Kidney glomerular epithelial cell (primary cell): Measurements from ENCODE around the gene PLEKHG3.
A peak's percentile ranks its signal among the peaks of the same experiment; 100 is the strongest.

ENCODE experiments used
- DNase-seq: peaks from one replicate; lab custom pipeline; 2025; lab: John Stamatoyannopoulos, UW

PLEKHG3 gene

DNA sequence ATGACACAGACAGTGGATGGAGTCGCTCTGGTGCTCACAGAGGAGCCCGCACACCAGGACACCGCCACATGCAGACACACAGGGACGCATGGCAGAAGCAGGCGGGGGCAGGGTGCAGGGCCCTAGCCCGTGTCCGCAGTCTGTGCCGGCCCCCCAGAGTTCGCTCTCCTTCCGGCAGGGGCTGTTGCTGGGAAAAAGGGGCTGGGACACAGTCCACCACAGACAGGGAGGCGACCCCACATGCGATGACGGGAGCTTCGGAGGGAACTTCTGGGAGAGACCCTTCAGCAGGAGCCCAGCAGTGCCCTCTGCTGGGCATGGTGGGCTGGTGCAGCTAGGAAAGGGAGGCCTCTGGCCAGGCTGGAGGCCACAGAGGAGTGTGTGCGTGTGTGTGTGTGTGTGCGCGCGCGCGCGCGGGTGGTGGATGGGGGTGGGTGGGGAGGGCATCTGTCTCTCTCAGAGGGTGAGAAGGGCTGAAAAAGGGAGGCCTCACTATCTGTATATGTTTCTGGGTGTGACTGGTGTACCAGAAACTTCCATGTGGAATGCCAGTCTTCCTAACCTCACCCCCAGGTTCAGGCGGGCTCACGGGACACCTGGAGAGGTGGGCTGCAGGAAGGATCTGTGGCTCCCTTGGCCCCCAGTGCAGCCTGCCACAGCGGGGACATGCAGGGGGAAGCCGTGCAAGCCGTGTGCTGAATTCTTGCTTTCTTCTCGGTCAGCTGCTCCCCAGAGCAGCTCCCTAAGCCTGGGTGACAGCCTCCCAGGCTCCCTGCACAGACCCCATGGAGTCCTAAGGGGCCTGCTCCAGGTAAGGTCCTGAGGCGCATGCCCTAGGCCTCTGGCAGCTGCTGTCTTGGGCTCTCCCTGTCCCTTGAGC is 60.7 kb downstream of the PLEKHG3 start:
- peak; percentile 67 for DNase-seq

DNA sequence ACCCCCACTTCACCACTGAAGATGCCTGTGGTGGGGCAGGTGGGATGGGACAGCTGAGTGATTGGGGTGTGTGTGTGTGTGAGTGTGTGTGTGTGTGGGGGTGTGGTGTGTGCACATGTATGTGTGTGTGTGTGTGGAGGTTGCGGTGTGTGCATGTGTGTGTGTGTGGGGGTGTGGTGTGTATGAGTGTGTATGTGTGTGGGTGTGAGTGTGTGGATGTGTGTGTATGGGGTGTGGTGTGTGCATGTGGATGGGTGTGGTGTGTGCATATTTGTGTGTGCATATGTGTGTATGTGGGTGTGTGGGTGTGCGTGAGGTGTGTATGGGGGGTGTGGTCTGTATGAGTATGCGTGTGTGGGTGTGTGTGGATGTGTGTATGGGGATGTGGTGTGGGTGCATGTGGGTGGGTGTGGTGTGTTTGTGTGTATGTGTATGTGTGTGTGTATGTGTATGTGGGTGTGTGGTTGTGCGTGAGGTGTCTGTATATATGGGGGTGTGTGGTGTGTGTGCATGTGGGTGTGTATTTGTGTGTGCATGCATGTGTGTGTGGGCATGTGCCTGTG is 61.6 kb downstream of the PLEKHG3 start:
- no peak for DNase-seq

DNA sequence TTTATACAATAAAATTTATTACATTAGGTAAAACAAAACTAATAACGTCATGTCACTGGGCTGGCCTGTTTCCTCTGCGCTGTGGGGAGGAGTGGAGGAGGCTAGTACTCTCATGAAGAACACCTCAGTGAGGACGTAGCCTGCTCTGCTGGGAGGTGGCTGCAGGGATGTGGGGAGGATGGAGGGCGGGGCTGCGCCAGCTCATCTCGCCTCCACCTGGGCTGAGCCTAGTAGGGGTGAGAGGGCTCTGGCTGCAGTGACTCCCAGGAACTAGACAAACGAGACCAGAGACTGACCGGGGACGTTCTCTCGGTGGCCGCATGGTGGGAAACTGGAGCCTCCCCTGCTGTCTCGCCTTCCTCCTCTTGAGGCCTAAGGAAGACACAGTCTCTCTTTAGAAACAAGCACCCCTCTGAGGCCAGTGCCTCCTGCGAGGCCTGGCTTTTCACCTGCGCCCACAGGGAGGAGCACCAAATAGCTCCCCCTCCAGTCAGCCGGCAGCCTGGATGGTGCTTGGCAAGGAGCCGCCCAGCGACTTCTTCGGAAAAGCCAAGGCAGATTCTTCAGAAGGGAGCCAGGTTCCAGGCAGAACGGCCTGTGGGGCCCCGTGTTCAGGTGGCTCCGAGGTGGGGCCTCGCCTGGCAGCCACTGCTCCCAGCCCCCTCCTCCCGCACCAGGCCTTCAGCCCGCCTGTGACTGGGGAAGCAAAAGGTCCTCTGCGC is 62.4 kb downstream of the PLEKHG3 start:
- no peak for DNase-seq

DNA sequence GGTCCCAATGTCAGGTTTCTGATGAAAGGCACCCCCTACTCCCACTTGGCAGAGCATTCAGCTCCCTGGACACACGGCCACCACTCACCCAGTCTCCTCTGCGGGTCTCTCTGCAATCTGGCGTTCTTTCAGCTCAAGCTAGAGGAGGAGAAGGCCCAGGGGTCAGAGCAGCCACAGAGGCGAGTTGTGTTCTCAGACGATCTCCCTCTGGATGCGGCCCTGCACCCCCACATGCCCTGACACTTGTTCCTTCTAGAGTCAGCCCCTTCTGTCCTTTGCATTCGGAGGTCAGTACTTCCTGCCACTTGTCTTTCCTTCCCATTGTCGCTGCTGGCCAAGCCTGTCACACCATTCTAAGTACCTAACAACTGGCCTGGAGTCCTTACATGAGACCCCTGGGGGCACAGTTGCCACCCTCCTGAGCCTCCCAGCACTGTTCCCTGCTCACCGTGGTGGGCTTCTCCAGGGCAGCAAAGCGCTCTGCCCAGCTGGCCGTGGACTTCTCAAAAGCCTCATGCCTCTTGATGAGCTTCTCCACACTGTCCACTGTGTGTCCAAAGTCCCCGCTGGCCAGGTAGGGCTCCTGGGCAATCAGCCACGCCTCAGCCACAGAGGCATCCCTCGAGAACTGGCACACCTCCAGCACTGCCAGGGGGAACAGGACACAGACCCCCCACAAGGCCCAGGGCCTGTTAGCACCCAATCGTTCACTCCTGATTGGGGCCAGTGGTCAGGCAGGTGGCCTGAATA is 63.2 kb downstream of the PLEKHG3 start:
- no peak for DNase-seq

DNA sequence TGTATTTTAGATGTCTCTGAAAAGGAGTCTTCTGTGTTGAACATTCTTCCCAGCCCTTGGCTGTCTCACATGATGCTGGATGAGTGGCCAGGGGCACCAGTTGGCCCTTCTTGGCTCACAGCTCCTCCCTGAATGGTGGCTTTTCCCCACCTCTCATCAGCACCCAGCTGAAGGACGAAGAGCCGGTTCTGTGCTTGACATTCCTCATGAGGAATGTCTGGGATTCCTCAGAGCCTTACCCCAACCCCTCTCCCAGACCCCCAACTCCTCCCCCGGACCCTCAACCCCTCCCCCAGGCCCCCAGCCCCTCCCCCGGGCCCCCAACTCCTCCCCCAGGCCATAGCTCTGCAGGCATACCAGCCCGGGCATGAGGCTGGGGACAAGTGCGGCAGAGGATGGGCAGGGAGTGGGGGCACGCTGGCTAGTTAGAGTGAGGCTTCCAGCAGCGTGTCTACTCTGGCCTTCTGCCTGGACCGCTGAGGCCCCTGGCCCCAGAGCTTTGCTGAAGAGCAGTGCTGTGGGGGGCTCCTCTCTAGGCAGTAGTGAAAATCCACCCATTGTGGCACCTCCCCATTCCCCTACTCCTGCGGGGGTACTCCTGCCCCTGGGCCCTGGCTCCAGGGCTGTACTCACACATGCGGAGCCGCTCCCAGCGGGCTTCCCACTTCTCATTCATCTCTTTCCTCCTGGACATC is 64.3 kb downstream of the PLEKHG3 start:
- DNase-seq = no peak

DNA sequence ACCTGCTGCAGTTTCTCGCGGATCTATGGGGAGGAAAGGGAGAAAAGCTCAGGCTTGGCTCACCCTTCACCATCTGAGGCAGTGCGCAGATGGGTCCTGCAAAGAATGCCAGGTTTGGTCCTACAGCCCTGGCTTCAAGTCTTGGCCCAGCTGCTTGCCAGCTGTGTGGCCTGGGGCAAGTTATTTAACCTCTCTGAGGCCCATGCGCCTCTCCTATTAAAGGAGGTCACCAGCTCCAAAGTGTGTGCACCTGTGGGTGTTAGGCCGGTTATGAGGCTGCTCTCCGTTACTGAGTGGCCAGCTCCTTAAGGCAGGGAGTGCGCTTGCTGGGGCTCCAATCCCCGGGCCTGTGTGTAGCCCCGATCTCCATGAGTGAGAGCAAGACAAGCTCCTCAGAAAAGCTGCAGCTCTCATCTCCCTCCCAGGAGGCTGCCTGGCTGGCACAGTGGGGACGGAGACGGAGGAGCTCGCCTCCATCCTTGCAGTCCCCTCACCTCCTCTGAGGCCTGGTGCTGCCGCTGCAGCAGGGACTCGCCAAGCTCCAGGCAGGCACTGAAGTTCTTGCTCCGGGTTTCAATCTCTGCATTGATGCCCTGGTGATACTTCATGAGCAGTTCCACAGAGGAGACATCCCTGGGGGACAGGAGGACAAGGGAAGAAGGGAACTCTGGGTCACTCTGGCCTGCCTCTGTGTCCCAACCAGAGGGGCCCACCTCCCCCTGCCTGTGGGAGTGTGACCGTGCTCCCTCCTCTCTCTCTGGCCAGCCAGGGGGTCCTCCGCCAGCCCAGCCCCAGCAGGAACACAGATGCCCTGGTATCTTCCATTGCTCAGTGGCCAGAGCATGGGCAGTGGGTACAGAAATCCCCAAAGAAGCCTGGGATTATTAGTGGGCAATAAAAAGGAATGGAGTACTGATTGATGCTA is 65.1 kb downstream of the PLEKHG3 start:
- DNase-seq = no peak

DNA sequence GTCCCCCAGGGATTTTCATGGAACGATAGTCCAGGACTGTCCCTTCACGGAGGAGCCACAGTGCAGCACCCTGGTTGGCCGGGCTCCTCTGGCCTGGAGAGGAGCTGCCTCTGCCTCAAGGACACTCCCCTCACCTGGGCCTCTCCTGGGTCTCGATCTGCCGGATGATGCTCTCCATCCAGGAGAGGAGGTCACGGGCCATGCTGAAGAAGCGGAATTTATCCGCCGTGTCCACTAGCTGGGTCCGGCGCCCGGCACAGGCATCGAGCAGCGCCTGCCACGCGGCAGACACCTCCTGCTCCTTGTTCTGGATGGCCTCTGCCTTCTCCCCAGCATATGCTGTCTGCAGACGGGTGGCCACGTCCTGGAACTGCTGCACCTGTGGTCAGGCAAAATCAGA is 66.5 kb downstream of the PLEKHG3 start:
- no peak for DNase-seq

DNA sequence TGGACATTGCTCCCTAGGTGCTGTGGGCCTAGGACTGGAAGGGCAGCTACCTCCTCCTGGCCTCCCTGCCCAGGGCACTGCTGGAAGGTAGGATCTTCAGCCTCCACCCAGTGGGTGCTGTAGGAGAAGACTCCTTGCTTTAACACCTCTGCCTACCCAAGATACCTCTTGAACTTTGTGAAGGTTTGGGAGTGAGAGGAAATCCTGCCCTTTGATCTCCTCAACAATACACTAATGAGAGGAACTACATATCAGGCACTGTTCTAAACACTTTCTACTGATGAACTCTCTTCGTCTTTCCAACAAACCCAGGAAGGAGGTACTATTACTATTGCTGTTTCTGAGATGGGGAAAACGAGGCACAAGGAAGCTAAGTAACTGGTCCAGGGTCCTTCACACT is 66.9 kb downstream of the PLEKHG3 start:
- DNase-seq = no peak

DNA sequence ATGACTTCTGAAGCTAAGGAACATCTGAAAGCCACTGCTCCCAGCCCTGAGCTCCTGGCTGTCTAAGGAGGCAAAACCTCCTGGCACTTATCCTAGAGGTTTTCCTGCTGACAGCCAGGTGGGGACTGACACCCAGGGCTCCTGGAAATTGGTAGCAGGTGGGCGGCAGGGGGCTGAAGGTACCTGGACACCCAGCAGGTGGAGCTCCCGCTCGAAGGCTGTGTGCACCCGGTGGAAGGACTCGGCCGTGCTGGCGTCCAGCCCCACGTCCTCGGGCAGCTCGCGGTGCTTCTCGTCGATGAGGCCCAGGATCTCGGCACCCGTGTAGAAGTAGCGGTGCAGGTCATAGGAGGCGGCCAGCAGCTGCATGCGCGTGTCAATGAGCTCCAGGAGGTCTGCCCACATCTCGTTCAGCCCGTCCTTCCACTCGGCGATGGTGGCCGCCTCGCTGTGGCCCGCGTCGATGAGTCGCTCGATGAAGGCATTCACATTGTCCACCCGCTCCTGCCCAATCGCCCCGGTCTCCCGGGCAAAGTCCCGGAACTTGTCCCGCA is 68.2 kb downstream of the PLEKHG3 start:
- no peak for DNase-seq

DNA sequence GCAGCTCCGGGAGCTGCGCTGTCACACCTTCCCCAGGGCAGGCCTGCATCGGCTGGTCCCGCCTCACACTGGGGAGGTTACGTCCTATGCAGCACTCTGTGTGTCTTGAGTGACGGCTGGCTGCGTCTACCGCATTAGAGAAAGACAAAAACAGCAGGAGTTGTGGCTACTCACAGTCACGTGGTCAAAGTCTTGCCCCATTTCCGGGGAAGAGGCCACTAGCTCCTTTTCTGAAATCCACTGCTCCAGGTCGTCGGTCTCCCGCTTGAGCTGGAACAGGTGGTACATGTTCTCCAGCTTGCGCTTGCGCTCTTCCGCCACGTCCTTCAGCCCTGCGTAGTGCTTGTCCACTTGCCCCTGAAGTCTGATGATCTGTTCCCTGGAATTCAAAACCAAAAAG is 68.8 kb downstream of the PLEKHG3 start:
- DNase-seq = no peak

DNA sequence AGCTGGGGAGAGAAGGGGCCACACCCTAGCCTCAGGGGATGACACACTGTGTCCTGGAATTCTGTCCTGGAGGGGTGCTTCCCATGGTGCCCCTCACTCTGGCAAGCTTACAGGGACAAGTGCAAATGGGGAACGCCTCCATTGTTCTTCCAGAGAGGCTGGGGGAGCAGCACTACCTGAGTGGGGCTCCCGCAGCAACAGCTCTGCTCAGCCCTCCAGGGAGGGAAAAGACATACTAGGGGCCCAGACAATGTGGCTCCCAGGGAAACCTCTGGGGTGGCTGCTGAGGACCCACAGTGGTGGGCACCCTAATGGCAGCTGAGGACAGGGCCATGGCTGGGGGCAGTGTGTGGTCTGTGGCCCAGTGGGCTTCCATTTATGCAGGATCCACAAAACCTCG is 69.4 kb downstream of the PLEKHG3 start:
- DNase-seq = no peak

DNA sequence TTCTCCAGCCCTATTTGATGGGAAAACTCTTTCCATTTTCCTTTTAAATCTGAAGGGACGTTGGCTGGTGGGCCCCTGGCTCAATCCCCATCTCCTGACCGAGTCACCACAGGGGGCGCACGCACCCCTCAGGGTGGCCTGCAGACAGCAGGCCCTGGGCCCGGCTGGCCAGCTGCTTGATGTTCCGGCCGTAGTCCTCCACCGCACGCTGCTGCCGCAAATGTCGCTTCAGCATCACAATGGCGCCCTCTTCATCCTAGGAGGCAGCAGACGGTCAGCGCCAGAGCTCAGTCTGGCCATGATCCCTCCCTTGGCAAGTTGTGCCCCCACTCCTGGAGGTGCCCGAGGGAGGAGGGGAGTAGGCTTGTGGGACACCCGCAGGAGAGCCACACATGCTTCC is 70.0 kb downstream of the PLEKHG3 start:
- no peak for DNase-seq

DNA sequence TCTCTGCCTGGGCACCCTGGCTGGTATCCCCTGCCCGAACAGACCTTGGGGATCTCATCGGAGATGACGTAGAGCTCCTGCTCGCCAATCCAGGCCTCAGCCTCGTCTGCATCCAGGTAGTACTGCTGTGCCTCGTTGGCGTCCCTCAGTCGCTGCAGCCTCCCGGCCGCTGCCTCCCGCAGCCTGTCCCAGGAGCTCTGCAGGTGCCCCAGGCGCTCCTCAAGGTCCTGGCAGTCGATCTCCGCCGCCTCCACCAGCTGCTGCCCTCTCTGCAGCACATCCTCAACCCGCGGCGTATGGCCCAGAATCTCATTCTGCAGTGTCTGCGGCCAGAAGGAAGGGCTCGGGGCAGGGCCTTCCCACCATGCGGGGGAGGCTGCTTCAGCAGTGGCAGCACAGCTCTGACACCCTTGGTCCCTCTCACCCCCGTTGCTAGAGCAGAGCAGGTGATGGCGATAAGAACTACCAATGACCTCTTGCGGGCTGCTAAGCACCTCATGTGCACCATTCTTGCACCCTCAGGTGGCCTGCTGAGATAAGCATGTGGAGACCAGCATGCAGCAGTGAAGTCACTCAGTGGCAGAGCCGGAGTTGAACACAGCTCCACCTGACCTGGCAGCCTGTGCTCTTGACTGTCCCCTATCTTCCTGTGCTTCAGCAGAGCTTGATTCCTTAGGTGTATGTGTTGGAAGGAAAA is 71.0 kb downstream of the PLEKHG3 start:
- DNase-seq = no peak

DNA sequence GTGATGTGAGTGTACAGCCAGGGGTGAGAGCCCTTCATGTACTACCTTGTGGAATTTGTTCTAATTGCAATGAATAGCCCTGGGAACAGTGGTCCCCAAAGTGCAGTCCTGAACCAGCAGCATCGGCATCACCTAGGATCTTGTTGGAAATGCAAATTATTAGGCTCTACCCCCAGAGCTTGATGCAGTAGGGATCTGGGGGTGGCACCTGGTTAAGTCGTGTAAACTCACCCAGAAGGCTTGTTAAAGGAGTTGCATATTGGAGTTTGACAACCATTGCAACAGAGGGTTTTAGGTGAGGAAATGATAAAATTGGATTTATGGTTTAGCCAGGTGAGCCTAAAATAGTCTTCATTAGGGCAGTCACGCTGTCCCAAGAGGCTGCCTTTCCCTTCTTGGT is 73.2 kb downstream of the PLEKHG3 start:
- no peak for DNase-seq

DNA sequence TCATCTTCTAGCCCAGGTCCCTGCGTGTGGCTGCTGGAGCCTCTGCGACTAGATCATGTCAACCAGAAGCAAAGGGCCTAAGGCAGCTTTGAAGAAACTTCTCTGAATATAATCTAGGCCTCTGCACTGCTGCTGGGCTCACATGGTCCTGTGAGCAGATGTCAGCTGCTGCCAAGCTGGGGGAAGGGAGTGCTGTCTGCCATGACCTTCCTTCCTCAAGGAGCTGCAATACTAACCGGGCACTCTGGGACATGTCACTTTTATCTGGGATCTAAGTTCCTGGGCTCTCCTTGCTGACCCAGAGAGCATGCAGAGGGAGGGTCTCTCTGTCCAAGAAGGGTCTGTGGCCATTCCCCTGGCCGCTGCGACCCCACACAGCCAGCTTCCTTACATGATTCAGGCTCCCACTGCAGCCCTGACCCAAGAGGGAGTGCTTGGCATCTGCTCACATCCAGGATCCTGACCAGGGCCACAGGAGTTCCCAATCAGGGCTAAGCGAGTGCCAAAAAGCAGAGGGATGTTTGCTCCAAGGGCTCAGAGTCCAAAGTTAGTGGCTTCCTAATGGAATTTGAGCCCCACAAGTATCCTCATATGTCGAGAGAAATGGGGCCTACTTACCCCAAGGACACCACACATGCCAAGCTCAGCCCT is 74.0 kb downstream of the PLEKHG3 start:
- no peak for DNase-seq

DNA sequence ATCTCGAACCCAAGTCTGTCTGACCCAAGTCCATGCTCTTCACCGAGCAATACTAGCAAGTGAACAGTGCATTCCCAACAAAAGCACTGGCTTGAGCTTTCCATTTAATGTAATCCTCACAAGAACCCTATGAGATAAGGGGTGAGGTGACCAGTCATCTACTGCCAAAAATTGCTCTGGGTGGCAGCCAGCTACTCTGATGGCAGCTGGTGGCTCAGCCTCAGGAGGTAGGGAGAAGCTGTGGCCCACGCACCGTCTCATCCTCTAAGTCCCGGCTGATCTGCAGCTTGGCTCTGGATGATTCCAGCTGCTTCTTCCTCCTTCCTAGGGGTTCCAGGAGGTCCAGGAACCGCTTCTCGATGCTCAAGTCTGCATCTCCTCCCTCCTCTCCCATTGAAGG is 75.2 kb downstream of the PLEKHG3 start:
- no peak for DNase-seq

DNA sequence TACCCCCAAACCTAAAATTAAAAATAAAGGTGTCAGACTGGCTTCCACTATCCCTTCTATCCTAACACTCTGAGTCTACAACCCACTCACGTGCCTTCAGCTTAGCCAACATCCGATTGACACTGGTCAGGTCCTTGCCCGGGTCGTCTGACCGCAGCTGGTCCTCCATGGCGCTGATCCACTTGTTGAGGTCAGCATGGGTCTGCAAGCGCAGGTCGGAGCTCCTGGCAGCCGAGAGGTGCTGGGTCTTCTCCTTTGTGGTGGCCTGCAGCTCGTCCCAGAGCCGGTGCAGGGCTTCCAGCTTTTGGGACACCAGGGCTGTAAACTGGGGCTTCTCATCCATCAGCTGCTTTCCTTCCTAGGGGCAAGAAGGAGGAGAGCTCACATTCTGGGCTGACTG is 78.0 kb downstream of the PLEKHG3 start:
- DNase-seq = no peak

DNA sequence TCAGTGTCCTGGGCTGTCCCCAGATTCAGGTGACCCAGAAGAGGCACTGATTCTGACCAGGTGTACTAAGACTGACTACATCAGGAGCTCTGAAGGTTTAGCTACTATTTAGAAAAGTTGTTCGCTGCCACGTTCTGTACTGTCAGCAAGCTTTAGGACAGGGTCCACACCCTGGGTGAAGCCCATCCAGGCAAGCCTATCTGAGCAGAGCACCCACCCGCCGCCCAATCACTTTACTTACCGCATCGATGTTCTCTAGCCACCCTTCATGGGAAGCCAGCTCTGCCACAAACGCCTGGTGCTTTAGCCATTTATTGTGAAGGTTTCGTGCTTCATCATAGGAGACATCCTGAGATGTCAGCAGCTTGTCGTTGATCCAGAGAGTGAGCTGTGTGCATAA is 79.8 kb downstream of the PLEKHG3 start:
- no peak for DNase-seq
